Measurements from ENCODE around the gene SBF2. TPM values are rescaled to one million over a fixed set of nuclear protein-coding genes. Genes with fewer than 3 reads are reported as not detected.
"Not testable (repeated sequence)": the region's sequence is repeated elsewhere in the genome, so short reads cannot be mapped to it uniquely, and the experiment has no call there.

SBF2 gene
- polyA plus RNA-seq, 1 donor (not counting 4 experiments of a cell fraction or from before 2014, with no cell fraction given): 24.5 TPM

DNA sequence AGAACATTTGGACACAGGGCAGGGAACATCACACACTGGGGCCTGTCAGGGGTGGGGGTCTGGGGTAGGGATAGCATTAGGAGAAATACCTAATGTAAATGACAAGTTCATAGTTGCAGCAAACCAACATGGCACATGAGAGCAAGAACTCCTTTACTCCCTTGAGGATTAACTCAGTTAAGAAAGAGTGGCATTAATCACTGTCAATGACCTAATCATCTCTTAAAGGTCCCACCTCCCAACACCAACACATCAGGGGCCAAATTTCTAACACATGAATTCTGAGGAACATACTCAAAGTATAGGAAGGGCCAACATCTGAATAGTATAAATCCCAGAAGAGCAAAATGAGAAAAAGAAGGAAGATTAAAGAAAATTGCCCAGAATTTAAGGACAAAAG lies 357.3 kb downstream of the SBF2 start:
- DNase-seq (ENCODE audit: low read depth, low spot score) (no peak), FAIRE-seq (no peak)
- no peaks in the 10 kb centered on the region for H3K9me1 ChIP-seq (ENCODE audit: control insufficient read depth, extremely low read depth, insufficient read depth, low read length)
- no peak overlapping the region for H3K27ac ChIP-seq (ENCODE audit: control insufficient read depth, insufficient read depth, low read length)
- no peak for TF ChIP-seq EZH2 (IDR thresholded peaks at IDR 0.05; ENCODE audit: low read length)
- TF ChIP-seq, protein P1, sequence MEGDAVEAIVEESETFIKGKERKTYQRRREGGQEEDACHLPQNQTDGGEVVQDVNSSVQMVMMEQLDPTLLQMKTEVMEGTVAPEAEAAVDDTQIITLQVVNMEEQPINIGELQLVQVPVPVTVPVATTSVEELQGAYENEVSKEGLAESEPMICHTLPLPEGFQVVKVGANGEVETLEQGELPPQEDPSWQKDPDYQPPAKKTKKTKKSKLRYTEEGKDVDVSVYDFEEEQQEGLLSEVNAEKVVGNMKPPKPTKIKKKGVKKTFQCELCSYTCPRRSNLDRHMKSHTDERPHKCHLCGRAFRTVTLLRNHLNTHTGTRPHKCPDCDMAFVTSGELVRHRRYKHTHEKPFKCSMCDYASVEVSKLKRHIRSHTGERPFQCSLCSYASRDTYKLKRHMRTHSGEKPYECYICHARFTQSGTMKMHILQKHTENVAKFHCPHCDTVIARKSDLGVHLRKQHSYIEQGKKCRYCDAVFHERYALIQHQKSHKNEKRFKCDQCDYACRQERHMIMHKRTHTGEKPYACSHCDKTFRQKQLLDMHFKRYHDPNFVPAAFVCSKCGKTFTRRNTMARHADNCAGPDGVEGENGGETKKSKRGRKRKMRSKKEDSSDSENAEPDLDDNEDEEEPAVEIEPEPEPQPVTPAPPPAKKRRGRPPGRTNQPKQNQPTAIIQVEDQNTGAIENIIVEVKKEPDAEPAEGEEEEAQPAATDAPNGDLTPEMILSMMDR (optimal IDR thresholded peaks at IDR 0.05 in 1 of 3, IDR thresholded peaks at IDR 0.05 in 1 of 3, conservative IDR thresholded peaks at IDR 0.05 in 1 of 3; ENCODE audit: extremely low read depth in 1 of 3, insufficient read depth in 2 of 3, low read length in 3 of 3): no peak
- H4K20me1 ChIP-seq (ENCODE audit: control insufficient read depth, extremely low read depth, insufficient read depth, low read length): no peaks in the 10 kb centered on the region
- dilution Hi-C loops (cut with MboI; ENCODE audit: extremely low pct_ligation_motif_present, low sequenced_read_pairs): no loop called here
- no peaks in the 10 kb centered on the region for H3K36me3 ChIP-seq (ENCODE audit: control insufficient read depth in 2 of 2, extremely low read depth in 1 of 2, insufficient read depth in 2 of 2, low read length in 2 of 2)
- no peaks in the 10 kb centered on the region for H3K9me3 ChIP-seq (ENCODE audit: control insufficient read depth, low read depth, low read length)
- H3K4me2 ChIP-seq (ENCODE audit: control insufficient read depth, extremely low read depth, insufficient read depth, low read depth, low read length): no peak overlapping the region
- no peak overlapping the region for H2AFZ ChIP-seq (ENCODE audit: control insufficient read depth, low read length)
- H3K4me3 ChIP-seq (ENCODE audit: control insufficient read depth in 2 of 3, extremely low read depth in 1 of 3, insufficient read depth in 2 of 3, low read depth in 1 of 3, low read length in 3 of 3): no peak overlapping the region
- no peaks in the 10 kb centered on the region for H3K79me2 ChIP-seq (ENCODE audit: control insufficient read depth, insufficient read depth, low read length)
- no peaks in the 10 kb centered on the region for H3K27me3 ChIP-seq (ENCODE audit: control insufficient read depth, extremely low read depth, insufficient read depth, low read length)
- no peak overlapping the region for H3K9ac ChIP-seq (ENCODE audit: control insufficient read depth, extremely low read depth, insufficient read depth, low read length)
- no peaks in the 10 kb centered on the region for H3K4me1 ChIP-seq (ENCODE audit: control insufficient read depth, extremely low read depth, insufficient read depth, low read length)

GRCh38 chr11:9932843-9933242 lies 361.2 kb downstream of the SBF2 start:
- H3K4me2 ChIP-seq (ENCODE audit: control insufficient read depth, extremely low read depth, insufficient read depth, low read depth, low read length); DNase-seq (ENCODE audit: low read depth, low spot score); H3K27ac ChIP-seq (ENCODE audit: control insufficient read depth, insufficient read depth, low read length); H3K27me3 ChIP-seq (ENCODE audit: control insufficient read depth, extremely low read depth, insufficient read depth, low read length); H3K4me3 ChIP-seq (ENCODE audit: control insufficient read depth in 2 of 3, extremely low read depth in 1 of 3, insufficient read depth in 2 of 3, low read depth in 1 of 3, low read length in 3 of 3); FAIRE-seq; H3K9ac ChIP-seq (ENCODE audit: control insufficient read depth, extremely low read depth, insufficient read depth, low read length); H3K9me1 ChIP-seq (ENCODE audit: control insufficient read depth, extremely low read depth, insufficient read depth, low read length); H3K4me1 ChIP-seq (ENCODE audit: control insufficient read depth, extremely low read depth, insufficient read depth, low read length); H3K36me3 ChIP-seq (ENCODE audit: control insufficient read depth in 2 of 2, extremely low read depth in 1 of 2, insufficient read depth in 2 of 2, low read length in 2 of 2); dilution Hi-C loops (cut with MboI; ENCODE audit: extremely low pct_ligation_motif_present, low sequenced_read_pairs); H2AFZ ChIP-seq (ENCODE audit: control insufficient read depth, low read length); H4K20me1 ChIP-seq (ENCODE audit: control insufficient read depth, extremely low read depth, insufficient read depth, low read length); H3K79me2 ChIP-seq (ENCODE audit: control insufficient read depth, insufficient read depth, low read length); H3K9me3 ChIP-seq (ENCODE audit: control insufficient read depth, low read depth, low read length): not testable (repeated sequence)

DNA sequence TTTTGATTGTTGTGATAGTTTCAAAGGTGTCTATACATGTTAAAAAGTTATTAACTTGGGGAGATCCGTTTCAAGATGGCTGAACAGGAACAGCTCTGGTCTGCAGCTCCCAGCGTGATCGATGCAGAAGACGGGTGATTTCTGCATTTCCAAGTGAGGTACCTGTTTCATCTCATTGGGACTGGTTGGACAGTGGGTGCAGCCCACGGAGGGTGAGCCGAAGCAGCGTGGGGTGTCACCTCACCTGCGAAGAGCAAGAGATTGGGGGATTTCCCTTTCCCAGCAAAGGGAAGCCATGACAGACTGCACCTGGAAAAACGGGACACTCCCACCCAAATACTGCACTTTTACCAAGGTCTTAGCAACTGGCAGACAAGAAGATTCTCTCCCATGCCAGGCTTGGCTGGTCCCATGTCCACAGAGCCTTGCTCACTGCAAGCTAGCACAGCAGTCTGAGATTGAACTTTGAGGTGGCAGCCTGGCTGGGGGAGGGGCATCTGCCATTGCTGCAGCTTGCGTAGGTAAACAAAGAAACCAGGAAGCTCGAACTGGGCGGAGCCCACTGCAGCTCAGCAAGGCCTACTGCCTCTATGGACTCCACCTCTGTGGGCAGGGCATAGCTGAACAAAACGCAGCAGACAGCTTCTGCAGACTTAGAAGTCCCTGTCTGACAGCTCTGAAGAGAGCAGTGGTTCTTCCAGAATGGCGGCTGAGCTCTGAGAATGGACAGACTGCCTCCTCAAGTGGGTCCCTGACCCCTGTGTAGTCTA lies 363.3 kb downstream of the SBF2 start:
- H3K4me2 ChIP-seq (ENCODE audit: control insufficient read depth, extremely low read depth, insufficient read depth, low read depth, low read length); H4K20me1 ChIP-seq (ENCODE audit: control insufficient read depth, extremely low read depth, insufficient read depth, low read length); H3K9ac ChIP-seq (ENCODE audit: control insufficient read depth, extremely low read depth, insufficient read depth, low read length); H3K27me3 ChIP-seq (ENCODE audit: control insufficient read depth, extremely low read depth, insufficient read depth, low read length); FAIRE-seq; H3K79me2 ChIP-seq (ENCODE audit: control insufficient read depth, insufficient read depth, low read length); H3K9me1 ChIP-seq (ENCODE audit: control insufficient read depth, extremely low read depth, insufficient read depth, low read length); H3K4me3 ChIP-seq (ENCODE audit: control insufficient read depth in 2 of 3, extremely low read depth in 1 of 3, insufficient read depth in 2 of 3, low read depth in 1 of 3, low read length in 3 of 3); dilution Hi-C loops (cut with MboI; ENCODE audit: extremely low pct_ligation_motif_present, low sequenced_read_pairs); H3K9me3 ChIP-seq (ENCODE audit: control insufficient read depth, low read depth, low read length); DNase-seq (ENCODE audit: low read depth, low spot score); H3K36me3 ChIP-seq (ENCODE audit: control insufficient read depth in 2 of 2, extremely low read depth in 1 of 2, insufficient read depth in 2 of 2, low read length in 2 of 2); H3K27ac ChIP-seq (ENCODE audit: control insufficient read depth, insufficient read depth, low read length); H3K4me1 ChIP-seq (ENCODE audit: control insufficient read depth, extremely low read depth, insufficient read depth, low read length); H2AFZ ChIP-seq (ENCODE audit: control insufficient read depth, low read length): not testable (repeated sequence)

Data from keratinocyte (primary cell).